CD14-positive monocyte (primary cell): ENCODE results near the gene TGFBRAP1. TPM values are rescaled to one million over a fixed set of nuclear protein-coding genes. Genes with fewer than 3 reads are reported as not detected.

Experiments used
- DNase-seq, 3 donors: peaks; one replicate each; pipeline ENCODE4 v3.0.0-alpha.2; 2011 to 2022
- H2AFZ ChIP-seq: 2 replicates; pipeline ENCODE4 v1.6.0; 2012; ENCODE audit warnings: mild to moderate bottlenecking, low read depth, low read length, inconsistent platforms; ENCODE audit not compliant: insufficient read depth, poor library complexity, severe bottlenecking
- H3K27ac ChIP-seq, 2 donors: 1 replicate in 1 of 2; 2 replicates in 1 of 2; pipeline ENCODE4 v1.5.1; 2012 to 2013; ENCODE audit warnings: low read length in 2 of 2, control low read depth in 1 of 2, inconsistent platforms in 1 of 2, low read depth in 1 of 2, mild to moderate bottlenecking in 1 of 2
- H3K27me3 ChIP-seq, 2 donors: one replicate each; pipeline versions ENCODE4 v1.6.0 to v1.6.1; 2011 to 2013; ENCODE audit warnings: low read length in 2 of 2; ENCODE audit not compliant: control insufficient read depth in 2 of 2, insufficient read depth in 2 of 2
- H3K36me3 ChIP-seq, 2 donors: replicated peaks in 1 of 2; 1 replicate in 1 of 2; 2 replicates in 1 of 2; pipeline versions ENCODE4 v1.5.1 to v1.6.1; 2012 to 2013; ENCODE audit warnings: low read length in 2 of 2, control low read depth in 1 of 2, inconsistent platforms in 1 of 2, mild to moderate bottlenecking in 1 of 2; ENCODE audit not compliant: insufficient read depth in 2 of 2, control insufficient read depth in 1 of 2
- H3K4me1 ChIP-seq, 2 donors: 1 replicate in 1 of 2; 2 replicates in 1 of 2; pipeline versions ENCODE4 v1.5.1 to v1.6.1; 2012 to 2013; ENCODE audit warnings: low read length in 2 of 2, control low read depth in 1 of 2, inconsistent platforms in 1 of 2, mild to moderate bottlenecking in 1 of 2, moderate library complexity in 1 of 2; ENCODE audit not compliant: insufficient read depth in 2 of 2, control insufficient read depth in 1 of 2
- H3K4me2 ChIP-seq: replicated peaks from 2 replicates; pipeline ENCODE3; 2012; ENCODE audit warnings: low read length, moderate library complexity, mild to moderate bottlenecking; ENCODE audit not compliant: poor library complexity, severe bottlenecking; ENCODE audit errors: extremely low read depth
- H3K4me3 ChIP-seq, 3 experiments: fragments of 200-600 bp in 1 of 3; sonication (generic) in 1 of 3; replicated peaks in 1 of 3; 1 replicate in 2 of 3; 2 replicates in 1 of 3; pipeline ENCODE4 v1.5.1; 2011 to 2013; ENCODE audit warnings: low read length in 3 of 3, mild to moderate bottlenecking in 3 of 3, control low read depth in 2 of 3, low read depth in 2 of 3, inconsistent platforms in 1 of 3, moderate library complexity in 1 of 3
- H3K79me2 ChIP-seq: 2 replicates; pipeline ENCODE4 v1.6.0; 2012; ENCODE audit warnings: mild to moderate bottlenecking, control low read depth, inconsistent platforms, low read length, moderate library complexity; ENCODE audit not compliant: insufficient read depth
- H3K9ac ChIP-seq: 2 replicates; pipeline ENCODE4 v1.6.0; 2017; ENCODE audit warnings: low read length, mild to moderate bottlenecking; ENCODE audit not compliant: insufficient read depth, poor library complexity, severe bottlenecking
- H3K9me3 ChIP-seq, 2 donors: replicated peaks in 1 of 2; 1 replicate in 1 of 2; 2 replicates in 1 of 2; pipeline versions ENCODE4 v1.5.1 to v1.6.1; 2012 to 2013; ENCODE audit warnings: low read length in 2 of 2, control low read depth in 1 of 2; ENCODE audit not compliant: control insufficient read depth in 1 of 2, insufficient read depth in 1 of 2
- H4K20me1 ChIP-seq: 2 replicates; pipeline ENCODE4 v1.6.0; 2012; ENCODE audit warnings: mild to moderate bottlenecking, low read length, control low read depth, moderate library complexity; ENCODE audit not compliant: insufficient read depth
- H3K27ac Mint-ChIP-seq, 7 donors: one replicate each; pipeline ENCODE4 v1.8.0; 2020; ENCODE audit warnings: mild to moderate bottlenecking in 7 of 7, mixed read lengths in 7 of 7, moderate library complexity in 6 of 7, inconsistent platforms in 2 of 7
- H3K27me3 Mint-ChIP-seq, 3 donors: one replicate each; pipeline ENCODE4 v1.8.0; 2021 to 2022; ENCODE audit warnings: low read depth in 3 of 3, mild to moderate bottlenecking in 3 of 3, mixed read lengths in 3 of 3, moderate library complexity in 3 of 3, inconsistent platforms in 1 of 3
- H3K36me3 Mint-ChIP-seq, 2 donors: one replicate each; pipeline ENCODE4 v1.8.0; 2020; ENCODE audit warnings: mixed read lengths in 2 of 2, inconsistent platforms in 1 of 2, mild to moderate bottlenecking in 1 of 2
- H3K4me1 Mint-ChIP-seq: one replicate; pipeline ENCODE4 v1.8.0; 2020; ENCODE audit warnings: mild to moderate bottlenecking, mixed read lengths
- H3K4me3 Mint-ChIP-seq, 2 donors: one replicate each; pipeline ENCODE4 v1.8.0; 2020; ENCODE audit warnings: mild to moderate bottlenecking in 2 of 2, mixed read lengths in 2 of 2, moderate library complexity in 1 of 2
- H3K9me3 Mint-ChIP-seq, 7 donors: one replicate each; pipeline ENCODE4 v1.8.0; 2020 to 2022; ENCODE audit warnings: mixed read lengths in 7 of 7, mild to moderate bottlenecking in 6 of 7, moderate library complexity in 6 of 7, inconsistent platforms in 2 of 7
- CTCF ChIP-seq: fragments of 200-600 bp; IDR thresholded peaks from one replicate; pipeline ENCODE4 v1.8.0; 2022; ENCODE audit warnings: antibody characterized with exemption, mild to moderate bottlenecking
- WGBS: methylation state at CpG from one replicate; pipeline ENCODE4 v1.1.5; 2013; ENCODE audit warnings: missing lambda C conversion rate; ENCODE audit not compliant: insufficient coverage; 5-methylcytosine and 5-hydroxymethylcytosine counted together
- intact Hi-C, 2 donors: fragments of 100-400 bp; cut with micrococcal nuclease; formaldehyde crosslinking; loops; one replicate each; pipeline versions ENCODE4 v1.15.0 to v1.15.1; 2023
- polyA plus RNA-seq, 3 donors: library from polyadenylated mRNA; depleted of rRNA in 1 of 3; unstranded in 2 of 3; stranded (reverse) in 1 of 3; fragments of 300-500 nt in 2 of 3; fragments of >200 nt in 1 of 3; fragmentation: Illumina TruSeq in 2 of 3; gene quantifications; 1 replicate in 2 of 3; 2 replicates in 1 of 3; pipeline ENCODE4 v1.2.3, GENCODE V29; 2012 to 2021

TGFBRAP1 gene
- polyA plus RNA-seq, 3 donors, result 10.0 to 10.5 (median 10.2) TPM

GRCh38 chr2:105373895-105374401, 44.4 kb upstream of the TGFBRAP1 start:
- Mint-ChIP-seq H3K4me1 (peaks cover 2% of the 10 kb centered on the region), H3K9me3 (no peaks in the 10 kb centered on the region), H3K4me3 (no peak overlapping the region), H3K27ac (no peak overlapping the region), H3K27me3 (peaks cover 4 to 6% (median 5%) of the 10 kb centered on the region in 3 donors), H3K36me3 (no peaks in the 10 kb centered on the region)
- Histone ChIP-seq H4K20me1 (no peaks in the 10 kb centered on the region), H3K4me2 (no peak overlapping the region), H3K9me3 (no peaks in the 10 kb centered on the region), H2AFZ (no peak overlapping the region), H3K27me3 (no peaks in the 10 kb centered on the region), H3K4me3 (no peak overlapping the region), H3K36me3 (no peaks in the 10 kb centered on the region), H3K27ac (no peak overlapping the region), H3K4me1 (peaks cover 0 to 6% of the 10 kb centered on the region in 2 donors), H3K9ac (no peak overlapping the region), H3K79me2 (no peaks in the 10 kb centered on the region)
- intact Hi-C loops, result loop anchor here (10.0 kb wide), 3 partner anchors 141 to 1211 kb away; no protein-coding TSS in a partner anchor
- 94% methylated on average over 9 of the region's 9 CpGs for whole genome bisulfite sequencing
- DNase-seq, result no peak
- TF ChIP-seq CTCF, result no peak

GRCh38 chr2:105373344-105373781, 43.8 kb upstream of the TGFBRAP1 start:
- no peak overlapping the region for H3K4me3 ChIP-seq
- Mint-ChIP-seq H3K9me3 (no peaks in the 10 kb centered on the region), H3K36me3 (no peaks in the 10 kb centered on the region), H3K27me3 (peaks cover 4 to 6% (median 5%) of the 10 kb centered on the region in 3 donors), H3K27ac (no peak overlapping the region), H3K4me1 (peaks cover 2% of the 10 kb centered on the region), H3K4me3 (no peak overlapping the region)
- no peak overlapping the region for H3K9ac ChIP-seq
- DNase-seq, result no peak
- 97% methylated on average over 9 of the region's 9 CpGs for WGBS
- H3K9me3 ChIP-seq, result no peaks in the 10 kb centered on the region
- no peaks in the 10 kb centered on the region for H3K79me2 ChIP-seq
- H3K27me3 ChIP-seq, result no peaks in the 10 kb centered on the region
- H2AFZ ChIP-seq, result no peak overlapping the region
- TF ChIP-seq CTCF, result no peak
- no peak overlapping the region for H3K27ac ChIP-seq
- H3K36me3 ChIP-seq, result no peaks in the 10 kb centered on the region
- no peak overlapping the region for H3K4me2 ChIP-seq
- H4K20me1 ChIP-seq, result no peaks in the 10 kb centered on the region
- peaks cover 0 to 6% of the 10 kb centered on the region in 2 donors for H3K4me1 ChIP-seq
- intact Hi-C loops, result loop anchor here (10.0 kb wide), 3 partner anchors 141 to 1211 kb away; no protein-coding TSS in a partner anchor
